K562 (cell line): Measurements from ENCODE around the gene NFATC3. TPM values are rescaled to one million over a fixed set of nuclear protein-coding genes. Genes with fewer than 3 reads are reported as not detected.
A peak's percentile ranks its signal among the peaks of the same experiment; 100 is the strongest.
"Not testable (repeated sequence)": the region's sequence is repeated elsewhere in the genome, so short reads cannot be mapped to it uniquely, and the experiment has no call there.

Experiments
- ATAC-seq: fragments of 200-7000 bp; cut with Tn5 transposase; 3 replicates; pipeline ENCODE4 v1.9.1; 2020; ENCODE audit warnings: moderate library complexity
- BruUV-seq: library from RNA; stranded (reverse); fragments of 400-500 nt; replicated peaks from 2 replicates; lab custom pipeline; 2021; lab: Mats Ljungman, UMichigan
- CTCF ChIA-PET: fragments of 300-600 bp; formaldehyde crosslinking; extraction: SDS; loops from one replicate; lab custom pipeline; 2021; ENCODE audit warnings: low intra/inter-chr PET ratio; lab: Yijun Ruan, JAX
- POLR2A ChIA-PET: fragments of 300-600, 350-650 bp; sonication (Branson Sonifier 250); formaldehyde crosslinking; extraction: SDS; loops from one replicate; lab custom pipeline; 2021; ENCODE audit warnings: antibody characterized with exemption, inconsistent platforms; lab: Yijun Ruan, JAX
- DNase-seq, 4 experiments: peaks; one replicate each; pipeline versions ENCODE4 v3.0.0 to v3.0.0-alpha.2; 2011 to 2018; ENCODE audit warnings: low spot score in 3 of 4, mixed read lengths in 3 of 4; ENCODE audit errors: extremely low read depth in 1 of 4
- FAIRE-seq: peaks from 2 replicates; lab custom pipeline; 2011; peaks lifted over from hg19 to GRCh38; lab: Jason Lieb, UNC
- H2AFZ ChIP-seq: 2 replicates; pipeline ENCODE4 v1.6.0; 2011; ENCODE audit warnings: low read depth, low read length, control low read depth, inconsistent platforms
- H3K27ac ChIP-seq: fragments of 200-600 bp; 3 replicates; pipeline ENCODE4 v1.8.0; 2011; ENCODE audit warnings: low read depth, mild to moderate bottlenecking, control low read depth, inconsistent platforms, low read length, moderate library complexity, mixed read lengths; ENCODE audit errors: extremely low read depth
- H3K27me3 ChIP-seq, 2 experiments: fragments of 300-600 bp in 1 of 2; 2 replicates in 1 of 2; 3 replicates in 1 of 2; pipeline versions ENCODE4 v1.6.0 to v1.8.0; 2011; ENCODE audit warnings: inconsistent platforms in 2 of 2, low read length in 2 of 2, mild to moderate bottlenecking in 1 of 2, mixed read lengths in 1 of 2, moderate library complexity in 1 of 2; ENCODE audit not compliant: control insufficient read depth in 2 of 2, insufficient read depth in 2 of 2
- H3K36me3 ChIP-seq: fragments of 300-600 bp; 3 replicates; pipeline ENCODE4 v1.8.0; 2011; ENCODE audit warnings: mild to moderate bottlenecking, low read length, inconsistent platforms; ENCODE audit not compliant: control insufficient read depth, insufficient read depth
- H3K4me1 ChIP-seq, 2 experiments: fragments of 200-600 bp in 1 of 2; replicated peaks in 1 of 2; 2 replicates in 1 of 2; 3 replicates in 1 of 2; pipeline versions ENCODE4 v1.5.1 to v1.8.0; 2011; ENCODE audit warnings: inconsistent platforms in 2 of 2, low read length in 2 of 2, mild to moderate bottlenecking in 1 of 2, mixed read lengths in 1 of 2, moderate library complexity in 1 of 2; ENCODE audit not compliant: control insufficient read depth in 2 of 2, insufficient read depth in 2 of 2
- H3K4me2 ChIP-seq: 2 replicates; pipeline ENCODE4 v1.6.1; 2011; ENCODE audit warnings: low read length, control low read depth, inconsistent platforms, mixed read lengths; ENCODE audit not compliant: insufficient read depth
- H3K4me3 ChIP-seq: fragments of 200-600 bp; sonication (generic), shearing (Covaris generic); 2 replicates; pipeline ENCODE4 v1.5.1; 2016; ENCODE audit warnings: control low read depth, inconsistent platforms
- H3K79me2 ChIP-seq: fragments of 200-600 bp; 3 replicates; pipeline ENCODE4 v1.8.0; 2011; ENCODE audit warnings: low read length, inconsistent platforms; ENCODE audit not compliant: control insufficient read depth, insufficient read depth
- H3K9ac ChIP-seq, 2 experiments: 2 replicates each; pipeline versions ENCODE4 v1.6.0 to v1.6.1; 2011; ENCODE audit warnings: low read depth in 2 of 2, low read length in 2 of 2, control low read depth in 1 of 2, inconsistent platforms in 1 of 2, mild to moderate bottlenecking in 1 of 2, mixed read lengths in 1 of 2; ENCODE audit not compliant: insufficient read depth in 1 of 2
- H3K9me1 ChIP-seq: one replicate; pipeline ENCODE4 v1.6.0; 2011; ENCODE audit warnings: inconsistent platforms, mild to moderate bottlenecking, low read length, moderate library complexity; ENCODE audit not compliant: control insufficient read depth, insufficient read depth
- H3K9me3 ChIP-seq: replicated peaks from 2 replicates; pipeline ENCODE4 v1.5.1; 2011; ENCODE audit warnings: low read depth, low read length, inconsistent platforms; ENCODE audit not compliant: control insufficient read depth, insufficient read depth
- H4K20me1 ChIP-seq: replicated peaks from 2 replicates; pipeline ENCODE4 v1.6.1; 2011; ENCODE audit warnings: low read length, inconsistent platforms, mixed read lengths; ENCODE audit not compliant: control insufficient read depth, insufficient read depth
- PRDM10 ChIP-seq: fragments of 450-650 bp; IDR thresholded peaks from 2 replicates; pipeline ENCODE4 v1.6.1; 2018; ENCODE audit not compliant: partially characterized antibody
- WGBS: fragments of 100-300 bp; shearing (Covaris generic); methylation state at CpG from one replicate; pipeline ENCODE4 v1.1.6; 2016; ENCODE audit warnings: low coverage, mixed read lengths; ENCODE audit not compliant: insufficient coverage; ENCODE audit errors: missing lambda C conversion rate; 5-methylcytosine and 5-hydroxymethylcytosine counted together
- in situ Hi-C: fragments of 300-500 bp; cut with MboI; formaldehyde crosslinking; loops from 4 replicates; pipeline ENCODE4 v1.15.0; 2018; ENCODE audit warnings: inconsistent platforms, mixed read lengths
- intact Hi-C: fragments of 100-400 bp; cut with micrococcal nuclease; formaldehyde crosslinking; loops from 2 replicates; pipeline ENCODE4 v1.14.2; 2022
- polyA plus RNA-seq, 8 experiments: library from polyadenylated mRNA; depleted of rRNA in 4 of 8; stranded (reverse) in 5 of 8; unstranded in 3 of 8; fragments of >200 nt; fragmentation: Nextera tagmentation in 2 of 8; fragmentation: Illumina TruSeq in 1 of 8; extraction: Ambion mirVana in 2 of 8; extraction: Trizol in 1 of 8; gene quantifications; 2 replicates each; pipeline versions ENCODE4 v1.2.1 to v1.2.3, GENCODE V29; 2011 to 2014; ENCODE audit warnings: inconsistent platforms in 1 of 8, missing spikeins in 1 of 8
- total RNA-seq, 7 experiments: library from RNA; depleted of rRNA in 6 of 7; stranded (reverse); fragments of >200 nt in 6 of 7; fragmentation: Illumina TruSeq in 2 of 7; extraction: Trizol in 2 of 7; gene quantifications; 2 replicates each; pipeline versions ENCODE4 v1.2.1 to v1.2.3, GENCODE V29; 2011 to 2021; ENCODE audit warnings: low replicate concordance in 1 of 7

NFATC3 gene
- total and polyA plus RNA-seq, 9 of the 15 experiments (the other 6 are each of a cell fraction or from before 2014, with no cell fraction given): 15.7 to 98.4 (median 59.4) TPM

GRCh38 chr16:68092275-68092674, 7.1 kb downstream of the NFATC3 start:
- BruUV-seq, in situ Hi-C loops, CTCF ChIA-PET, H3K9me1 ChIP-seq, H3K36me3 ChIP-seq, intact Hi-C loops, H3K27me3 ChIP-seq, H3K9me3 ChIP-seq, FAIRE-seq, ATAC-seq, H3K4me3 ChIP-seq, H2AFZ ChIP-seq, DNase-seq: not testable (repeated sequence)
- TF ChIP-seq PRDM10: peak; percentile 77
- peaks cover 20% of the 10 kb centered on the region for H4K20me1 ChIP-seq
- peak overlapping the region in 1 of 2 experiments; percentile 40; a peak in 2 of 4 replicates for H3K9ac ChIP-seq
- 67% methylated on average over 4 of the region's 10 CpGs for WGBS
- H3K4me1 ChIP-seq: peaks cover 15 to 35% of the 10 kb centered on the region in 2 experiments
- POLR2A ChIA-PET: interaction anchor here (0.6 to 2.7 kb wide), 5 partner anchors 9 to 138 kb away, joined by 3 to 11 read pairs (median 5); no protein-coding TSS in a partner anchor
- H3K4me2 ChIP-seq: peak overlapping the region; percentile 67
- peak overlapping the region; percentile 33; the same call in 1 of the 3 replicates for H3K27ac ChIP-seq
- peaks cover 100% of the 10 kb centered on the region for H3K79me2 ChIP-seq
